CD4-positive, alpha-beta T cell treated with Interleukin-4 for 4 hours (primary cell): Measurements from ENCODE around the gene PALD1.
"Not testable (repeated sequence)": the region's sequence is repeated elsewhere in the genome, so short reads cannot be mapped to it uniquely, and the experiment has no call there.

Experiments used
- DNase-seq: peaks from one replicate; pipeline ENCODE4 v3.0.0-alpha.2; 2020

The PALD1 gene

DNA sequence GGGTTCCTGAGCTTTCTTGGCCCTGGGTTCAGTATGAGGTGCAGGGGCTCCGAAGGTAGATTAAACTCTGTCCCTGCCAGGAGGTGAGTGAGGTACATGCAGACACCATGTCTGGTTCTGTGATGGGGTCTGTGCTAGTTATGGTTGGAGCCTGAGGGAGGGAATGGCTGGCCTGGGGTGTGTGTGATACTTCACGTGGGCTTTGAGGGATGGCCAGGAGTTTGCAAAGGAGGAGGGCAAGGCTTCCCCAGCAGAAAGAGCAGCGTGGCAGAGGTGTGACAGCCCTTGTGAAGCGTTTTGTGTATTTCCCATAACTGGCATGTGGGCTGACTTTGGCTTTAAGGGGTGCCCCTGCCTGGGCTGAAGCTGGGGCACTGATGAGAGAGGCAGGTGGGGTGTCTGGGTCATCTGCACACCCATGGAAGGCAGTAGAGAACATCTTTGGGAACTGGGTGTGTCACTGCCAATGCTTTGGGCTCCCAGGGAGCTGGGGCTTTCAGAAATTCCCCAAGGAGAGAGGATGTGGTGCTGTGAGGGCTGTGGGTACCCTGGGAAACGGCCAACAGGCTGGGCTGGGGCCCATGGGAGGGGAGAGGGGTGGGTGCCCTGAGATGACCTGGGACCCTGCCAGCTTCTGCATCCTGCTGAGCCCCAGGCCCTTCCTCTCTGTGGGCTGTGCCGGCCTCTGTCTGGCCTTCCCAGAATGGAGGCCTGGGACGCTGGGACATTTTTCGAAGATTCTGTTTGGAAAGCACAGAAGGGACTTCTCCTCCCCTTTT lies 4.6 kb downstream of the PALD1 start:
- DNase-seq: no peak

DNA sequence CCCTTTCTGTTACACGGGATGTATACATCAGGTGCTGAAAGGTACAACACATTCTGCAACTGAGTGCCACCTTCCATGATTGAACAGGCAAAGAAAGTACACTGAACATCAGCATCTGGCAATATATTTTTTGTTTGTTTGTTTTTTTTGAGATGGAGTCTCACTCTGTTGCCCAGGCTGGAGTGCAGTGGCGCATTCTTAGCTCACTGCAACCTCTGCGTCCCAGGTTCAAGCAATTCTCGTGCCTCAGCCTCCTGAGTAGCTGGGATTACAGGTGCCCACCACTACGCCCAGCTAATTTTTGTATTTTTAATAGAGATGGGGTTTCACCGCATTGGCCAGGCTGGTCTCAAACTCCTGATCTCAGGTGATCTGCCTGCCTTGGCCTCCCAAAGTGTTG lies 5.3 kb downstream of the PALD1 start:
- DNase-seq: not testable (repeated sequence)

DNA sequence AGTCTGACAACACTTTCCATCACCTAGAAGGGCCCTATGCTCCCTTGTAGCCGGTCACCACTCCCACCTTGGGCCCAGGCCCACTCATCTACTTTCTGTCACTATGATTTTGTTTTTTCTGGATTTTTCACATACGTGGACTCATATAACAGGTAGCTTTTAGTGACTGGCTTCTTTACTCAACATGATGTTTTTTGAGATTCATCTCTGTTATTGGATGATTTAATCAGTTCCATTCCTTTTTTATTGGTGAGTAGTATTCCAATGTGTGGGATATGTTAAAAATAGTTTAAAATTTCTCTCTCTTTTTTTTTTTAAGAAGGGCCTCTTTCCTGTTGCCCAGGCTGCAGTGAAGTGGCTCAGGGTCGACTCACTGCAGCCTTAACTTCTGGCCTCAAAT lies 9.3 kb downstream of the PALD1 start:
- DNase-seq: no peak

DNA sequence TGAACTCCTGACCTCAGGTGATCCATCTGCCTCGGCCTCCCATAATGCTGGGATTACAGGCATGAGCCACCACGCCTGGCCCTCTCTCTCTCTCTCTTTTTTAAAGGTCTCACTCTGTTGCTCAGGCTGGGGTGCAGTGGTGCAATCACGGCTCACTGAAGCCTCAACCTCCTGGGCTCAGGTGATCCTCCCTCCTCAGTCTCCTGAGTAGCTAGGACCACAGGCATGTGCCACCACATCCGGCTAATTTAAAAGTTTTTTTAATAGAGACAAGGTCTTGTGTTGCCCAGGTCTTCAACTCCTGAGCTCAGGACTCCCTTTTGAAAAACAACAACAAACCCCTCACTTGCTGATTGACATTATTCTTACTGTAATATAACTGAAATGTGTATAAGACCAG lies 11.6 kb downstream of the PALD1 start:
- no peak for DNase-seq

DNA sequence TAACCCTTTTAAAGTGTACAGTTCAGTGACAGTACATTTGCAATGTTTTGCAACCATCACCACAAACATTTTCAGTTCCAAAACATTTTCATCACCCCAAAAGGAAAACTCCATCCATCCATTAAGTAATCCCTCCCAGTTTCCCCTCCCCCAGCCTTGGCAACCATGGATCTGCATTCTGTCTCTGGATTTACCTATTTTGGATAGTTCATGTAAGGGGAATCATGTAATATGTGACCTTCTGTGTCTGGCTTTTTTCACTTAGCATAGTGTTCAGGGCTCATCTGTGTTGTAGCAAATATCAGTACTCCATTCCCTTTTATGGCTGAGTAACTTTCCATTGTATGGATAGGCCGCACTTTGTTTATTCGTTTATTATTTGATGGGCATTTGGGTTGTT lies 13.0 kb downstream of the PALD1 start:
- DNase-seq: no peak

DNA sequence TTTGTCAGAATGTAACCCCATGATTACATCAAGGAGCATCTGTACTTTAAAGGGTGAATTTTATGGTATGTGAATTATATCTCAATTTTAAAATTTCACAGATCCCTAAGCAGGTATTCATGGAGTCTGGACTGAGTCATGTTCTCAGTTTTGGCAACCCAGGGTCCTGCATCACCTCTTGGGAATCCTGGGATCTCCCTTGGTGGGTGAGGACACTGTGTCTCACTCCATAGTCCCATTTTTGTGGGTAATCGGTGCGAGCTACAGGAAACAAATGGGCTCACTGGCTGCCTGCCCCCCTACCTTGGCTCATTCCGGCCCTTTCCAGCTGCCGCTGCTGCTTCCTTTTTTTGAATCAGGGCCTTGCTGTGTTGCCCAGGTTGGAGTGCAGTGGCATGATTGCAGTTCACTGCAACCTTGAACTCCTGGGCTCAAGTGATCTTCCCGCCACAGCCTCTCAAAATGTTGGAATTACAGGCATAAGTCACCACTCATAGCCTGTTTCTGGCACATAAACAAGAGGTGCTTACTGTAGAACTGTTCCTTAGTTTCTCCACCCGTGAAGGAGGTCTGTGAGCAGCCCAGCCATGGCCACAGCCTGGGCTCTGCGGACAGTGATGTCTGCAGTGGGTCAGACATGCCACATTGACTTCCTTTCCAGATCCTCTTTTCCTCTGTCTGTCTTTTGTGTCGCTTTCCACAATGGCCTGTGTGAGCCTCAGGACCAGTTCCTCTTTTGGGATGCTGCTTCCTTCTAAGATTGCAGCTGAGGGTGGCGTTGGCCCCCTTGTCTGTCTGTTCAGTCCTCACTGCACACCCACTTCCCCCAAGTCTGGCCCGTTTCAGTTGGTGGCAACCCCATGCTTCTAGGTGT lies 14.5 kb downstream of the PALD1 start:
- DNase-seq: peak; percentile 20

DNA sequence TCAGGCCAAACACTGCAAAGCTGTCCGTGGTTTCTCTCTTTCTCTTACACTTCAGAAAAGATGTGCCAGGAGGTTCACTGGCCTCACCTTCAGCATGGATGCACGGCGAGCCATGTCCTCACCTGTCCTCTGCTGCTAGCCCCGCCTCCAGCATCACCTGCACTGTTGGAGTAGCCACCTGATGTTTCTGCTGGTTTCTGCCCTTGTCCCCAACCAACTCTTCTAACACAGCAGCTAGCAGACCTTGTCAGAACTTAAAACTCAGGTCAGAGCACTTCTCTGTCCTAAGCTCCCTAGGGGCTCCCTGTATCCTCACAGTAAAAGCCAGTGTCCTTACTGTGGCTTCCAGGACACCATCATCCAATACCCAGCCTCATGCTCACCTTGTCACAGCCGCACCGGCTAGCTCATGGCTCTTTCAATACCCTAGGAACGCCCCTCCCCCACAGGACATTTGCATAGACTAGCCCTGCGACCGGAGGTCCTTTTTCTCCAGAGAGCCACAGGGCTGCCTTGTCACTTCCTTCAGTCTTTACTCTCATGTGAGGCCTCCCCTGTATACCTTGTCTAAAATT lies 15.2 kb downstream of the PALD1 start:
- DNase-seq: no peak

DNA sequence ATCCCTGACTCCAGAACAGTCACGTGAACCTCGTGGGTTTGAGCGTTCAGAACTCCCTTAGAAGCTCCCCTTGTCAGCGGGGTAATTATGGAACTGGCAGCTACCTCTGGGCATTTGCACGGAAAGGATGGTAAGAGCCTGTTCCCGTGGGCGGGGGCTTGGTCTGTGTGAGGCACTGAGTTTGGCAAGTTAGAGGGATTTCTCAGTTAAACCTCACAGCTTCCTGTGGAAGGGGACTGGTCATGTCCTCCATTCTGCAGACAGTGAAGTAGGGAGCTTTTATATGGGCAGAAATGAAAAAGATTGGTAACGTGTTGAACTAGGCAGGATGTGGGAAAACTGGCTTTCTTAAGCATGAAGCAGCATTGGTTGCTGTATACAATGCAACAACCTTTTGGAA lies 16.0 kb downstream of the PALD1 start:
- no peak for DNase-seq

DNA sequence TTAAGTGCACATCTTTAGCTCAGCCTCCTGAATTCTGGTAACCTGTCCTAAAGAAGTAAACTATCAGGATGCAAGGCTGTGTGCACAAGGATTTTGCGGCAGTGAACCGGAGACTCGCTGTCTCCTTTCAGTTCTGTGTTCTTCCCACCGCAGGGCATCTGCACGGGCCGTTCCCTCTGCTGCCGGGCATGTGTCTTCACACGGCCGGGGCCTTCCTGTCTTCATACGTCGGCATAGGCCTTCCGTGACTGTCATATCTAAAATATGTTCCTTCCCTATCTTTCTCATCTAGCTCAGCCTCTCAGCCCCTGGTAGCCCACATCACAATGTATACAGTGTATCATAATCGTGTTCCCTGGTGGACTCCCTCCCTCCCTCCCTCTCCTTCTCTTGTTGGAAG lies 16.4 kb downstream of the PALD1 start:
- DNase-seq: no peak

DNA sequence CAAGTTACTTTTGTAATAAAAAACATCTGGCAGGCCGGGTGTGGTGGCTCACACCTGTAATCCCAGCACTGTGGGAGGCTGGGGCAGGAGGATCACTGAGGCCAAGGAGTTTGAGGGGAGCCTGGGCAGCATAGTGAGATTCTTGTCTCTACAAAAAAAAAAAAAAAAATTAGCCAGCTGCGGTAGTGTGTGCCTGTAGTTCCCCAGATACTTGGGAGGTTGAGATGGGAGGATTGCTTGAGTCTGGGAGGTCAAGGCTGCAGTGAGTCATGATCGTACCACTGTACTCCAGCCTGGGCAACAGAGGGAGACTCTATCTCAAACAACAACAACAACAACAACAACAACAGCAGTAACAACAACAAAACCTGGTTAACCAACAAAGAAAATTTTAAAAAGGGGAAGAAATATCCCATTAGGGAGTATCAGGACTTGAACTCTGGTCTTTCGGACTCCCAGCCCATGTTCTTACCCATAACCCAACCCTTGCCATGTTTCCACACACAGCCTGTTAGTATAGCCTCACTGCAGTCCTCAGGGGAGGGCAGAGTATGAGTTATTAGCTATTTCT lies 17.2 kb downstream of the PALD1 start:
- no peak for DNase-seq

DNA sequence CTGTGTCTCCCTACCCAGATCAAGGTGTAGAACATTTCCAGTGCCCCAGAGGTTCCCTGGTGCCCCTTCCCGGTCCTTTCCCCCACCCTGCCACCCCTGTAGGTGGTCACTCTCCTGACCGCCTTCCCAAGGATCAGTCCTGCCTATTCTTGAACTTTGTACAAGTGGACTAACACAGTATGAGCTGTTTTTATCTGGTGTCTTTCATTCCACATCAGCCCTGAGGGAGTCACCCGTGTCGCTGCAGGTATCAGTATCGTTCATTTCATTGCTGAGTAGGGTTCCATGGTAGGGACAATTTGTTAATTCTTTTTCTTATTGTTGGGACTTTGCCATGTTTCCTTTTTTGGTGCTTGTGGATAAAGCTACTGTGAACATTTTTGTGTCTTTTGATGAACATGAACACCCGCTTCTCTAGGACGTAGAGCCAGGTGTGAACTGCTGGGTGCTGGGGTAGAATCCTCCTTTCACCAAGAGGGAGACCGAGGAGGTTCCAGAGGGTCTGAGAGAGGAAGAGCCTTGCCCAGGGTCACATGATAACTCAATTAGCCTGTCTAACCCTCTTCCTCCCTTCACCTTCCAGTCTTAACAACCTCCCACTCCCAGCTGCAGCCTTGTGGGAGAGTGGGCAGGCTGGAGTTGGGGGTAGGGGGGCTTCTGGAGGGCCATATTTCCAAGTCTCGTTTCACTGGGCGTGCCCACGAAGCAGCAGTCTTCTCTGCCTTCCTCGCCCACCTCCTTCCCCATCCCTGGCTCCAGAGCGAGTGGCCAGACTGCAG lies 18.0 kb downstream of the PALD1 start:
- DNase-seq: no peak

DNA sequence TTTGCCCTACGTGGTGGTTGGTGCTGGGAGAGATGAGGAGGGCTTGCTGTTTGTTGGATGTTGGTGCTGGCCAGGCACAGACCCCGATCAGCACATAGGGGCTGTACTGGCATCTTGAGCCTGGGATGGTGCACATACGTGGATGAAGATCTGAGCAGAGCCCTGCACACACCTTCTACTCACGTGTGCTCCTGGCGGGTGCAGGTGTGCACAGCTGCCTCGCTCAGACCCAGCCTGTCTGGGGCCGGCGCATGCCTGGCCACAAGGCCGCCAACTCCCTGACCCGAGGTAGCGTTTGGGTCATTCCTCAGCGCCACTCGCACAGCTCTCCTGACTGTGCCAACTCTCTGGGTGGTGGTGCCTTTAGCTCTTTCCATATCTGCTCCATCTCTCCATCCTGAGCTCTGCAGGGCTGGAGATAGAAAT lies 18.6 kb downstream of the PALD1 start:
- DNase-seq: no peak

DNA sequence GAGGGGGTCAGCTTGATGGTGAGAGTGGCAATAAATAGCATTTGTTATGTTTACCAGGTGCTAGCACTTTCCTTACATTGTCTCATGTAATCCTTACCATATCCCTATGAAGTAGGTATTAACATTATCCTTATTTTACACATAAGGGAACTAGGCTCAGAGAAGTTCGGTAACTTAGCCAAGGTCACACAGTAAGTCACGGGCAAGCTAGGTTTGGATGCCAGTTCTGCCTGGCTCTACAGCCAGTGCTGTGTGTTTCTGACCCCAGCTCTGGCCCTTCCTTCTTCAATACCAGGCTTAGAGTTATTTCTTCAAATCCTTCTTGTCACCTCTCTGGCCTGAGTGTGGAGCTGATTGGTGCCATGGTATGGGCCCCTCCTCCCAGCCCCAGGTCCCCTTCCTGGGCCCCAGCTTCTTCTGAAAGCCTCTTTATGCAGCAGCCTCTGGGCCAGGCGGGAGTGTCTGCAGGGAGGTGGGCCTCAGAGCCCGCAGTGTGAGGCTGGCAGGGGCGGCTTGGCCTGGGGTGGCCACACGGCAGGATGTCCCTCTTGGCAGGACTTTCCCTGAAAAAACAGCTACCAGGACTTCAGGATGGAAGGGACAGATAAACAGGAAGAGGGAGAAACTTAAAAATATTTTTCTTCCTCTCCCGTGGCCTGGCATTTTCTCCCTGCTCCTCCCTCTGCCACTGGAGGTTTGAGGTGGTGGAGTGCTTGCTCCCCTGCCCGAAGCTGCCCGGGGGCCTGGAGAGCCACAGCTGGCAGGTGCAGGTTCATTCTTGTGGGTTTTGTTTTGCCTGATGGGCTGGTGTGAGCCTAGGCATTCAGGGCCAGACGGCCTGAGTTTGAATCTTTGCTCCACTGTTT lies 20.6 kb downstream of the PALD1 start:
- no peak for DNase-seq

DNA sequence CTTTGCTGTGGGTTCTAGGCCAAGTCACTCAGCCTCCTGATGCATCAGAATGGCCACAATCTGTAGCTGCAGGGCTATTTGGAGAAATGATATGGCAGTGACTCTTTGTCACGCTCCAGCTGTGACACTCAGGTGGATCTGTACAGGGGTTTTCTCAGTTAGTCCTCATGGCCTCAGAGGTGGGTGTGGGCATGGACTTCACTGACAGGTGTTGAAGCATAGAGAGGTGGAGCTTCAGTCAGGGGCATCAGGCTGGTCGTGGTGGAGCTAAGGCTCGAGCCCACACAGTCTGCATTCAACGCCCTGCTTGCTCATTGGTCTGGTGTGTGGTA lies 21.2 kb downstream of the PALD1 start:
- no peak for DNase-seq

DNA sequence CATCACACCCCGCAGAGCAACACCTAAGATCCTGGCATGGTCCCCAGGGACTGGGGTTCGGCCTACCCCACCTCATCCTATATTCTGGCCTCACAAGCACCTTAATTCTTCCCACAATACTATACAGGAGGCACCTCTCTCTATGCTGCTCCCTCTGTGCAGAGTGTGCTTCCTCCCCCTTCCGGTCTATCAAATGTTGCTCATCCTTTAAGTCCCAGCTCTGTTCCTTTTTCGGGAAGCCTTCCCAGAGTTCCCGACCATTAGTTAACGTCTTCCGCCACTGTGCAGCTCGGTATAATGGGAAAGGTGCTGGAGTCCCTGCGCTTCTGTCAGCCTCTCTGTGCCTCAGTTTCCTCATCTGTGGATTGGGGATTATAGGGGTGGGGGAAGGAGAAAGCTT lies 21.8 kb downstream of the PALD1 start:
- no peak for DNase-seq

DNA sequence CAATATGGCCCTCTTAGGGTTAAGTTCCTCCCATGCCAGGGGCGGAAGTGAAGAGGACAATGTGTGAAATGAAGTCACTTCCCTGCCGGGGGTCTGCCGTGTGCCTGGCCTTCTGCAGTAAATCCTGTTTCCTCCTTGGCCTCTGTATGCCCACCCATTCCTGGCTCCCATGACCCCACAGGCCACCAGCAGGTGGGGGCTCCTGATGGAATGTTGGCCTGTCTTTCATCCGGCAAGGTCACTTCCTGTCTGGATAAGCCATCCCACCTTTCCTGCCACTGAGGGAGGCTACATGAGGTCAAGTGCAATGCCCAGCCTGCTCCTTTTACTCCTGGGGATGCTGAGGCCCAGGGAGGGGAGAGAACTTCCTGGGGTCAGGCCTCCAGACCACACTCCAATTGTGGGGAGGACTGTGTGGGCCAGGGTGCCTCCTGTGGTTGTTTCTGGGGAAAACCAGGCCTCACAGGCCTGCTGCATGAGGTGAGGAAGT lies 22.3 kb downstream of the PALD1 start:
- DNase-seq: no peak

DNA sequence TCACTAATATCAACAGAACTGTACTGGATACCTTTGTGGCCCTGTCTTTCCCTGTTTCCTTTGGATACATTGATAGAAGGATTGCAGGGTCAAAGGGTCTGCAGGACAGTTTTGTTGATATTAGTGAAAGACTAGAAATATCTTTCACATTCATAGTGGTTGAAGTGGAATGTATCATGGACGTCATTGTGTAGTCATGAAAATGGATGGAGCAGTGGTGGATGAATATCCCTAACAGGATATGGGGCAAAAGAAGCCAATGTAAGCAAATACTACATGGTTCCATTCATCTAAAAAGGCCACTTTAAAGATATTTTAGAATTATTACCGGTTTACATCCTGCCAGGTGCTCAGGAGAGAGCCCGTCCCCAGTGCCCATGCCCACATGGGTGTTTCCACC lies 23.8 kb downstream of the PALD1 start:
- DNase-seq: no peak

DNA sequence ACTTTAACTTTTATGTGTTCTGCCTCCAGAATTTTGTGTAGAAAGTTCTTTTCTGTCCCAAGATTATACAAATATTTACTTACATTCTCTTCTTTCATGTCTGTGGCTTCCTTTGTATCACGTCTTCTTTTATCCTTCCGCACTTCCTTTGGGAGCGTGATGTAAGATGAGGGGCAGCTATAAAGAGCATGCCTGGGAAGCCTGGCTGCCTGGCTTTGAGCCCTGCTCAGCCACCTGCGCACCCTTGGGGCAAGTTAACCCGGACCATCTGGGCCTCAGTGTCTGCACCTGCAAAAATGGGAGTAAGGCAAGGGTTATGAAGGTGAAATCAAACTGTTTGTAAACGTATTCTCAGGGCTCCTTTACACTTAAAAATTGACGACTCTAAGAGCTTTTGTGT lies 25.2 kb downstream of the PALD1 start:
- DNase-seq: no peak

DNA sequence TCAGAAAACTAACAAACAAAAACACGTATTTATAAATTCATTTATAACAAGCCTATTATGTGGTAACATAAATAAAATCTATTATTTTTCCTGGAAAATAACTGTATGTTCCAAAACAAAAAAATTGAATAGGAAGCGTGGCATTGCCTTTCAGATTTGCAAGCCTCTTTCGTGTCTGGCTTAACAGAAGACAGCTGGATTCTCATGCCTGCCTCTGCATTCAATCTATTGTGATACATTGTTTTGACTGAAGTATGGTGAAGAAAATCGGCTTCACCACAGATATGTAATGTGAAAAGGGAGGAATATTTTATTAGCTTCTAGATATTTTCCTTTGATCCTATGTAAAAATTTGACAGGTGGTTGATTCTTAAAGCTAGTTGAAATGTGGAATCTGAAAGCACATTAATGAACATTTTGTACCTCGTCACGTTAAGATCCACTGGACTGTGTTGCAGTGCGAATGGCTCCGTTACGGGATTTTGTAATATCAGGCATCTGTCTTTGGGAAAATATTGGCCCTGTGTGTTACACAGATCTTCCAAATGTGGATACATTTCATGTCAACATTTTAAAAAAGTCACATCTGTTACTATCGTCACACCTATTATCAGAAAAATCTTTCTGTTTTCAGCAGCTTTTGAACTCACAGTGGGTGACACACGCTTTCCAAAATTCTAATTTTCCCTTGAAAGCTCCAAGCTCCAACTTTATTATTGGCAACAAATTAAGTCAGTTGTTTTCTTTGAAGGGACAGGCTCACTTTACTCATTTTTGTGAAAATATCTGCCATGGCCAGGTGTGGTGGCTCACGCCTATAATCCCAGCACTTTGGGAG lies 26.2 kb downstream of the PALD1 start:
- DNase-seq: no peak

DNA sequence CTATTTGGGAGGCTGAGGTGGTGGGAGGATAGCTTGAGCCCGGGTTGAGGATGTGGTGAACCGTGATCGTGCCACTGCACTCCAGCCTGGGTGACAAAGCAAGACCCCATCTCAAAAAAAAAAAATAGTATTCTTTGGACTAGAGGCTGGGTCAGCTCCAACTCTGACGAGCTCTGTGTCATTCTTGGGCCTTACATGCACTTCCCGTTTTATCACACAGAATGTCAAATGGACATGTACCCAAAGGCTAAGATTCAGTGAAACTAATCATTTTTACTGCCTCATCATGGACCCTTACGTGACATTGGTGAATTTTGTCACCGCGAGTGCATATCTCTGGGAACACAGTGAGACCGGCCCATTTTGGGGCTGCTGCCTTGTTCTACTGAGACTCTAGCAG lies 27.3 kb downstream of the PALD1 start:
- no peak for DNase-seq

DNA sequence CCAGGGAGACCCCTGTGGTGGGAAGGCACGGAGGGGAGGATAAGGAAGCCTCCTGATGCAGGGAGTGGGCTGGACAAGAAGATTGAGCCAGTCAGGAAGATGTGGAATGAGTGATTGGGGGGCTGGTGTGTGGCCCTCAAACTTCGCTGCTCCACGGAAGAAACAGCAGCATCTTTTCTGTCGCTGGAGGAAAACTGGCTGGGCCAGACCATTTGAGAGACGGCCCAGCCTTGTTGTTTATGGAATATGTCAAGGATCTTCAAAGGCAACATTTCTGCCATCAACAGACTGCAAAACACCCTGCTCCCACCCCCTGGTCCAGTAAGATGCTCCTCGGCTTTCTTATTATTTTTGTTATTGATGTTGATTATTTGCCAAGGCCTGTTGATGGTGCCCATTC lies 29.4 kb downstream of the PALD1 start:
- no peak for DNase-seq
